Endometrium (tissue), 2 donors: Measurements from ENCODE around the gene DHH.
"Not testable (repeated sequence)": the region's sequence is repeated elsewhere in the genome, so short reads cannot be mapped to it uniquely, and the experiment has no call there.

Source experiments
- FAIRE-seq: peaks from 2 replicates; lab custom pipeline; 2012; peaks lifted over from hg19 to GRCh38; lab: Jason Lieb, UNC
- donor health status: control.
- donor health status: control.

DHH gene

GRCh38 chr12:49094160-49094974 lies at the start of gene DHH:
DHH (minus strand) TSS chr12:49094801; CDS start chr12:49094512, 289 bp downstream.
- FAIRE-seq, result no peak

GRCh38 chr12:49144384-49144783 lies 49.8 kb upstream of the DHH start:
- FAIRE-seq, result no peak

GRCh38 chr12:49138999-49139398 lies 44.4 kb upstream of the DHH start:
- no peak for FAIRE-seq

GRCh38 chr12:49138587-49138986 lies 44.0 kb upstream of the DHH start:
- no peak for FAIRE-seq

- no peak for FAIRE-seq
These were observed 42.9 kb upstream of the DHH start for GRCh38 chr12:49137476-49137875.

GRCh38 chr12:49136997-49137396 lies 42.4 kb upstream of the DHH start:
- FAIRE-seq, result not testable (repeated sequence)

- FAIRE-seq, result no peak
These were observed 39.0 kb upstream of the DHH start for GRCh38 chr12:49133590-49133989.

GRCh38 chr12:49133014-49133413 lies 38.4 kb upstream of the DHH start:
- FAIRE-seq, result no peak

GRCh38 chr12:49131894-49132461 lies 37.4 kb upstream of the DHH start:
- FAIRE-seq, result no peak

- no peak for FAIRE-seq
These were observed 36.7 kb upstream of the DHH start, which contains the start of gene TUBA1B for GRCh38 chr12:49131051-49131893. TUBA1B (minus strand) TSS chr12:49131395; CDS start chr12:49131300, 95 bp downstream.

- FAIRE-seq, result no peak
These were observed 35.8 kb upstream of the DHH start for GRCh38 chr12:49130151-49131050.

GRCh38 chr12:49129332-49130150 lies 34.9 kb upstream of the DHH start:
- no peak for FAIRE-seq

- FAIRE-seq, result not testable (repeated sequence)
These were observed 33.4 kb upstream of the DHH start for GRCh38 chr12:49127971-49128370.

GRCh38 chr12:49126852-49127763 lies 32.5 kb upstream of the DHH start:
- no peak for FAIRE-seq

GRCh38 chr12:49121047-49121696 lies 26.6 kb upstream of the DHH start:
- FAIRE-seq, result no peak

GRCh38 chr12:49111206-49111605 lies 16.6 kb upstream of the DHH start:
- FAIRE-seq, result no peak

GRCh38 chr12:49110464-49111155 lies 16.0 kb upstream of the DHH start, which contains the start of gene LMBR1L:
LMBR1L (minus strand) TSS chr12:49110847; CDS start chr12:49110555, 292 bp downstream.
- FAIRE-seq, result peak; percentile 98
